CD4-positive, alpha-beta T cell treated with Interferon alpha-2 for 1 hour (primary cell): Measurements from ENCODE around the gene IPO4.

Source experiments
- DNase-seq, 2 donors: peaks; one replicate each; pipeline ENCODE4 v3.0.0-alpha.2; 2020 to 2022

IPO4 gene

DNA sequence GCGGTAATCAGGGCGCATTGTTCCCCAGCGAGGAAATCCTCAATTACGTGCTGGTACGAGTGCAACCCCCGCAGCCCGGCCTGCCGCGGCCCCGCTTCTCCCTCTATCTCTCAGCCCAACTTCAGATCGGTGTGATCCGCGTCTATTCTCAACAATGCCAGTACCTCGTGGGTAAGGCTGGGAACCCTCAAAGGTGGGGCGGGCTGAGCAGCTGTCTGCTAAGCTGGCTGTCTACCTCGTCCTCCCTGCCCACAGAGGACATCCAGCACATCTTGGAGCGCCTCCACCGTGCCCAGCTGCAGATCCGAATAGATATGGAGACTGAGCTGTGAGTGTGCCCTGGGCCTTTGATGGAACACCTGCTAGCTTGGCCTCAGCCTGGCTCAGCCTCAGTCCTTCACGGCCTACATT lies 15.7 kb downstream of the IPO4 start:
- DNase-seq = no peak

GRCh38 chr14:24172261-24172860 lies 16.3 kb downstream of the IPO4 start:
- no peak for DNase-seq

GRCh38 chr14:24171422-24172260 lies 17.0 kb downstream of the IPO4 start, which contains the start of gene REC8:
Gene REC8 (plus strand): TSS chr14:24172080. CDS start chr14:24172553, 473 bp downstream.
- DNase-seq = peak; percentile 77 to 86

DNA sequence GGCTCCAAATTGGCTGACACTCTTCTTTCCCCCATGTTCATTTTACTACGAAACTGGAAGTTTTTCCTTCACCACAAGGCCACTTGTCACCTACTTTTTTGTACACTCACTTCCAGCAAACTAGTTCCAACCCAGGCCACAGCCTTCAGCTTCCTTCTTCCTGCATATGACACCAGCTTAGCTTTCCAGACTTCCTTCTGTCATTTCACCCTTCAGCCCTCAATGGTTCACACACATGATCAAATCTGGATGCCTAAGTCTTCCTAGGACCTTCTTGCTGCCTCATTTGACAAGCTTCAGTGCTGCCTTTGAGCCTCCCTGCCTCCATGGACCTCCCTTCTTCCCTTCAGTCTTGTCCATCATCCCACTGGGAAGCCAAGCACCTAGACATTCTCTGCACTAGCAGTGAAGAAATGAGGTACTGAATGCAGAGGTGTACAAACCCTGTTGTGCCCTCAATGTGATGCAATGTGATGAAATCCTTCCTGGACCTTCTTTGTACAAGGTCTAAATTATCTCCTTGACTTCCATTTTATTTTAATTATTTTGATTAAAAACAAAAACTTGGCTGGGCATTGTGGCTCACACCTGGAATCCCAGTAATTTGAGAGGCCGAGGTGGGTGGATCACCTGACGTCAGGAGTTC lies 21.0 kb downstream of the IPO4 start:
- DNase-seq = no peak

GRCh38 chr14:24165785-24166184 lies 22.8 kb downstream of the IPO4 start:
- no peak for DNase-seq

GRCh38 chr14:24164518-24164991 lies 24.1 kb downstream of the IPO4 start:
- DNase-seq = no peak

DNA sequence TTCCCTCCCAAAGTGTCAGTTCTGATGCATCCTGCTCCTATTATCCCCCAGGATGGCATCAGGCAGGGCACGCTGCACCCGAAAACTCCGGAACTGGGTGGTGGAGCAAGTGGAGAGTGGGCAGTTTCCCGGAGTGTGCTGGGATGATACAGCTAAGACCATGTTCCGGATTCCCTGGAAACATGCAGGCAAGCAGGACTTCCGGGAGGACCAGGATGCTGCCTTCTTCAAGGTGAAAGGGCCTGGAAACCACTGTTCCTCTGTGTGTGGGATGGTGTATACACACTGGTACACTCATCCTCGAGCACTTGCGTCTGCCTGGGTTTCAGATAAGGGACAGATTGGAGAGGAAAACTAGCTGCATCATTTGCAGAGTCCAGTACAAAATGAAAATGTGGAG lies 26.5 kb downstream of the IPO4 start:
- no peak for DNase-seq

- DNase-seq = peak; percentile 96 to 99
Observed at GRCh38 chr14:24160850-24161804, 27.5 kb downstream of the IPO4 start, which contains the start of gene IRF9. Gene IRF9 (plus strand): TSS chr14:24161265. CDS start chr14:24162145, 880 bp downstream.

DNA sequence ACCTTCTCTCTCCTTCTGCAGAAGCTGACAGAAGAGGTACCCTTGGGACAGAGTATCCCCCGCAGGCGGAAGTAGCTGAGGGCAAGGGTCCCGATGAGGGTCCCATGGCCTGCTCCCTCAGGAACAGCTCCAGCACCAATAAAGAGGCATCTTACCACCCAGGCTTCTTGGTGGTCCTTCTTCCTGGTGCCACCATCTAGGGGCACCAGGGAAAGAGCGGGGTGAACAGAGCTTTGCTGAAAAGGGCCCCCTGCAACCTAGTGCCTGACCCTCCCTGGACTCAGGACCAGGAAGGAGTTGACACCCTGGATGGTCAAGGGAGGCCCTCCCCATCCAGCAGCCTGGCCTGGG lies 28.1 kb downstream of the IPO4 start:
- no peak for DNase-seq

DNA sequence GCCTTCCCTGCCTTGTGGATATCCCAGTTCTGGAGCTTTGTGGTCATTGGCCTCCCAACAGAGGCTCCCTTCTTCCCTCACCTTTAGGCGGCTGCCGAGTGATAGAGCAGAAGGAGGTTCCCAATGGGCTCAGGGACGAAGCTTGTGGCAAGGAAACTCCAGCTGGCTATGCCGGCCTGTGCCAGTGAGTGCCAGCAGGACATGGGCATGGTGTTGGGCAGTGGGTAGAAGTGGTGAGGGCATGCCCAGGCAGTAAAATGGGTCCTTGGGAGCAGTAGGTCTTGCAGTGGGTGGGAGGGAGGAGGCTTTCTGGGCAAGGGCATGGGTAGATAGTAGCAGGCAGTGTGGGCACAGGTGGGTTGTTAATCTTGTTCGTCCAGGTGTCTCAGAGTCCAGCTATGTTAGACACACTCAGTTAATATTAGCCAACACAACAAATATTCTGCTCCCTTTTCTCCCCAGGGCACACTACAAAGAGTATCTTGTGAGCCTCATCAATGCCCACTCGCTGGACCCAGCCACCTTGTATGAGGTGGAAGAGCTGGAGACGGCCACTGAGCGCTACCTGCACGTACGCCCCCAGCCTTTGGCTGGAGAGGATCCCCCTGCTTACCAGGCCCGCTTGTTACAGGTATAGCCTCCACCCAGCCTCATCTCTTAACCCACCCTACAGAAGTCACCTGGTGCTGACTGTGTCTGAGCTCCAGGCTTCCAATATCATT lies 28.7 kb downstream of the IPO4 start:
- DNase-seq = no peak

DNA sequence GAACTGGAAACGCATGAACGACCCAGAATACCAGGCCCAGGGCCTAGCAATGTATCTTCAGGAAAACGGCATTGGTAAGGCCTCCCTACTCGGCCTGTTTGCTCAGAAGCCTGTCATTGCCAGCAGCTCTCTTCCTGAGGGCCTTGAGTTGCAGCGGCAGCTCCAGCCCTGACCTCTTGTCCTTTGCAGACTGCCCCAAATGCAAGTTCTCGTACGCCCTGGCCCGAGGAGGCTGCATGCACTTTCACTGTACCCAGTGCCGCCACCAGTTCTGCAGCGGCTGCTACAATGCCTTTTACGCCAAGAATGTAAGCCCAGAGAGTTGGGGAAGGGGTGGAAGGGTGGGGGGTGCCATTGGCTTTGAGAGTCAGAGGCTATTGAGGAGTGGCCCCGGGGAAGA lies 31.3 kb downstream of the IPO4 start:
- DNase-seq = no peak

DNA sequence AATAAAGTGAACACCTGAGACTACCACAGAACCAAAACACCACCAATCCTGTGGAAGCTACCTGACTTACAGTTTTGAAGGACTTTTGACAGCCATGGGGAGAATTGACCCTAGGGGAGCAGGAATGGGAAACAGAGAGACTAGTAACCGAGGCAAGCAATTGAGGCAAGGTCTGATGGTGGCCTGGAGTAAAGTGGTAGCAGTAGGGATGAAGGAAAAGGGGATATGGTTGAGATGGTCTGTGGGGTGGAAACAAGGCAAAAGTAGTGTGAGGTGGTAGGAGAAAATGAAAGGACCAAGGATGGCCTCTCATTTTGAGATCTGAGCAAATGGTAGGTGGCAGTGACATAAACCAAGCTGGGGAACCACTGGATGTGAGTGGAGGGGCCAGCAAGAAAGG lies 31.8 kb downstream of the IPO4 start:
- no peak for DNase-seq

DNA sequence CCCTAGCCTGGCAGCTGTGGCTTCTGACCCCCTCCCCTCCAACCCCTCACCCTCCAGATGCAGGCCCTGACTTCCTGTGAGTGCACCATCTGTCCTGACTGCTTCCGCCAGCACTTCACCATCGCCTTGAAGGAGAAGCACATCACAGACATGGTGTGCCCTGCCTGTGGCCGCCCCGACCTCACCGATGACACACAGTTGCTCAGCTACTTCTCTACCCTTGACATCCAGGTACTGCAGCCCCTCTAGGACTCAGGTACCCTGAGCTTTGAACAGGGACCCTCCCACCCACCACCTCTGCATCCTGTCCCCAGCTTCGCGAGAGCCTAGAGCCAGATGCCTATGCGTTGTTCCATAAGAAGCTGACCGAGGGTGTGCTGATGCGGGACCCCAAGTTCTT lies 33.5 kb downstream of the IPO4 start:
- no peak for DNase-seq

DNA sequence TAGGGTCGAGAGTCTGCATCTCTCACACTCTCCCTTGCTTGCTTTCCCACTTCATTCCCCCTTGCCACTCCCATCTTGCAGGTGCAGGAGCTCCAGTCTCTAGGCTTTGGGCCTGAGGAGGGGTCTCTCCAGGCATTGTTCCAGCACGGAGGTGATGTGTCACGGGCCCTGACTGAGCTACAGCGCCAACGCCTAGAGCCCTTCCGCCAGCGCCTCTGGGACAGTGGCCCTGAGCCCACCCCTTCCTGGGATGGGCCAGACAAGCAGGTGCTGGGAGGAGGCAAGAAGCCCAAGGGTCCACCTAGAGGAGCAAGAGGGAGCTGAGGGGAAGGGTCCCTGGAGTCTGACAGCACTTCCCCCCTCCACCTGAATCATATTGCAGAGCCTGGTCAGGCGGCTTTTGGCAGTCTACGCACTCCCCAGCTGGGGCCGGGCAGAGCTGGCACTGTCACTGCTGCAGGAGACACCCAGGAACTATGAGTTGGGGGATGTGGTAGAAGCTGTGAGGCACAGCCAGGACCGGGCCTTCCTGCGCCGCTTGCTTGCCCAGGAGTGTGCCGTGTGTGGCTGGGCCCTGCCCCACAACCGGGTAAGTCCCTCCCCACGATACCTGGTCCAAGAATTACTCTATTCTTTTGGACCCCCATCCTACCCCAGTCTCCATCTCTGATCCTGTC lies 37.1 kb downstream of the IPO4 start:
- DNase-seq = no peak

DNA sequence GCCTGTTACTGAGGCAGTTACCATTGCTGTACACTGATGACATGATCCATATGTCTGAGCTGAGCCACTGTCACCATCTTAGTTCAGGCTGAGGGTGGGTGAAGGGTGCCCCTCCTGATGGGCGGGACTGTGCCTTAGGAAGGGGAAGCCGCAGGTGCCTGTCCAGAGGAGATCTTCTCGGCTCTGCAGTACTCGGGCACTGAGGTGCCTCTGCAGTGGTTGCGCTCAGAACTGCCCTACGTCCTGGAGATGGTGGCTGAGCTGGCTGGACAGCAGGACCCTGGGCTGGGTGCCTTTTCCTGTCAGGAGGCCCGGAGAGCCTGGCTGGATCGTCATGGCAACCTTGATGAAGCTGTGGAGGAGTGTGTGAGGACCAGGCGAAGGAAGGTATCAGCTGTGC lies 37.6 kb downstream of the IPO4 start:
- no peak for DNase-seq

DNA sequence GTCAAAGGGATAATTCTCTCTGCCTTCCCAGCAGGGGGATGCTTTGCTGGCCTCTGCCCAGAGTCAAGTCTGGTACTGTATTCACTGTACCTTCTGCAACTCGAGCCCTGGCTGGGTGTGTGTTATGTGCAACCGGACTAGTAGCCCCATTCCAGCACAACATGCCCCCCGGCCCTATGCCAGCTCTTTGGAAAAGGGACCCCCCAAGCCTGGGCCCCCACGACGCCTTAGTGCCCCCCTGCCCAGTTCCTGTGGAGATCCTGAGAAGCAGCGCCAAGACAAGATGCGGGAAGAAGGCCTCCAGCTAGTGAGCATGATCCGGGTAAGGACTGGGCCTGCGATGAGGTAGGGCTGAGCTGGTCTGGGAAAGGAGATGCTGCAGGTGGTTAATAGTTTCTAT lies 38.0 kb downstream of the IPO4 start:
- DNase-seq = no peak

DNA sequence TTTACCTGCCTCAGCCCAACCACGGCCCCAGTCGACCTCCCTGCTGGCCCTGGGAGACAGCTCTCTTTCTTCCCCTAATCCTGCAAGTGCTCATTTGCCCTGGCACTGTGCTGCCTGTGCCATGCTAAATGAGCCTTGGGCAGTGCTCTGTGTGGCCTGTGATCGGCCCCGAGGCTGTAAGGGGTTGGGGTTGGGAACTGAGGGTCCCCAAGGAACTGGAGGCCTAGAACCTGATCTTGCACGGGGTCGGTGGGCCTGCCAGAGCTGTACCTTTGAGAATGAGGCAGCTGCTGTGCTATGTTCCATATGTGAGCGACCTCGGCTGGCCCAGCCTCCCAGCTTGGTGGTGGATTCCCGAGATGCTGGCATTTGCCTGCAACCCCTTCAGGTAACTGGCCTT lies 38.6 kb downstream of the IPO4 start:
- DNase-seq = no peak

- no peak for DNase-seq
Observed at GRCh38 chr14:24149302-24149969, 39.2 kb downstream of the IPO4 start.

DNA sequence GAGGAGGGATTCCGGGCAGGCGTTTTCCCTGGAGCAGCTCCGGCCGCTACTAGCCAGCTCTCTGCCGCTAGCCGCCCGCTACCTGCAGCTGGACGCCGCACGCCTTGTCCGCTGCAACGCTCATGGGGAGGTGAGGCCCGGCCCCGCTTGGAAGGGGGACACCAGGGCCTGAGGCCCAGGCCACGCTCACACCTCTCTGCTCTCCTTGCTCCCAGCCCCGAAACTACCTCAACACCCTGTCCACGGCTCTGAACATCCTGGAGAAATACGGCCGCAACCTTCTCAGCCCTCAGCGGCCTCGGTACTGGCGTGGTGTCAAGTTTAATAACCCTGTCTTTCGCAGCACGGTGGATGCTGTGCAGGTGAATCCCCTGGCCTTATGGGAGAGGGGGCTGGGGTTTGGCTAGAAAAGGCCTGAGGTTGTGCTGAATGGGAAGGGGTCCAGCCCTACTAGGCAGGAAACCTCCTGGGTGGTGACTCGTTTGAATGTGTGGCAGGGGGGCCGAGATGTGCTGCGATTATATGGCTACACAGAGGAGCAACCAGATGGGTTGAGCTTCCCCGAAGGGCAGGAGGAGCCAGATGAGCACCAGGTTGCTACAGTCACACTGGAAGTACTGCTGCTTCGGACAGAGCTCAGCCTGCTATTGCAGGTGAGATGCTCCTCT lies 40.7 kb downstream of the IPO4 start:
- no peak for DNase-seq
